ENCODE measurements around the gene KNL1.
"Not testable (repeated sequence)": the region's sequence is repeated elsewhere in the genome, so short reads cannot be mapped to it uniquely, and the experiment has no call there.

The KNL1 gene

DNA sequence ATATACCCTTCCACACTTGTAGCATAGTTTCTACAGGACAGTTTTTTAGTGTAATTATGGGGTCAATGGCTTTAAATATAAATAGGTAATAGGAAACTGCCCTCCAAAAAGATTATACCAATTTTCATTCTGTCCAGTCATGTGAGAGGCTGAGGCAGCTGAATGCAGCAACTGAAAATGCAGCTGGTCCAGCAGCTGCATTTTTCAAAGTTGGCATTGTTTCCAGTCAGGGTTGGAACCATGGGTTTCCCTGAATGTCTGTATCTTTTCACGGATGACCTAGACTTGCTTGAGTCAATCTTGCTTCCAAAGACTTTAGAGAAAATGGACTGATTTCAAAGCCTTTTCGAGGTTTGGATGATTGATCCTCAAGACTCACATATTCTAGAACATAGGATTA, 9.9 kb upstream of the KNL1 start:
- no peak for DNase-seq (ENCODE audit: low read depth in 2 of 2)

DNA sequence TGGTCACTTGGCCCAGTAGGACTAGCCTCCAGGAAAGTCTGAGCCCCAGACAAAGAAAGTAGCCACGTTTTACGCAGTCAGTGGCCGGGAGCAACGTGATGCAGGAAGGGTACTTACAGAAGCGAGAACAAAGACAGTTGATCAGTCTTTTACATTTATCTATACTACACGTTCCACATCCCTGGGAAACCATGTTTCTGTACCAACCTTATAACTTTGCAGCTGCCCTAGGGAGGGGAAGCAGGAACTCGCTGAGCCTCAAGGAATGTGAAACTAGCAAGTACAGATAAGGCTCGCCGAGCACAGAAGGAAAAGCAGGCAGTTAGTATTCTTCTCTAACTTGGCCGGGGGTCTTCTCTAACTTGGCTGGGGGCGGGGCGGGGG, 3.4 kb upstream of the KNL1 start:
- DNase-seq (ENCODE audit: low read depth in 2 of 2) = no peak

DNA sequence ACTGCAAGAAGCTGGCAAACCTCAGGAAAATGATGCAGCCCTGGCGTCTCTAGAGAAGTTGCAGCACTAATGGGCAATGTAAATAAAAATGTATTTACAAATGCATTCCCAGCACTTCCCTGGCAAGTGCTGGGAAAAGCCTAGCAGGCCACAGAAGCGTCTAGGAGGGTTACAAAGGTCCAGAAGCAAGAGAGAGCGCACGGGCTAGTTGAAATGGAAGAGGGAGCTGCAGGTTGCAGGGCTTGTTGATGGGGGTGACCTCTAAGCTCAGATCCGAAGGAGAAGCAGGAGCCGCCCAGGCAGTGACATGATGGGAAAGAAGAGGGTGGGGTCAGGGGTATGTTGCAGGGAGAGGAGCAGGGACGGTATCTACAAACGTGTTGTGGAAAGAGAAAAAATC, 2.7 kb upstream of the KNL1 start:
- DNase-seq (ENCODE audit: low read depth in 2 of 2) = no peak

DNA sequence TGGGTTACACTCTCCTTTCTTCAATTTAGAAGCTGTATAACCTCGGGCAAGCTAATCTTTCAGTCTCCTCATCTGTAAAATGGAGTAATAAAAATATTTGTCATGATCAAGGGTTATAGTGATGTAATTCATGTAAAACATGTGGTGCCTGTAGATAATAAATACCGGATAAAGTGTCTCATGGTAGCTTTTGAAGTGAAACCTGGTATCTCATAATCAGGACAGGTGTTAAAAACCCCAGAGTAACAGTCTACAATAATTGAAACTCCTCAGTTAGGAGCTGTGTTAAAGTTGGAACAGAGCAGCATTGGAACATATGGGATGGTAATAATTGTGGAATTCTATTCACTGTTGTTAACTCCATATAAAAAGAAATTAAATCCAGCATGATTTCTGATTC, 884 bp upstream of the KNL1 start:
- DNase-seq (ENCODE audit: low read depth in 2 of 2) = no peak

DNA sequence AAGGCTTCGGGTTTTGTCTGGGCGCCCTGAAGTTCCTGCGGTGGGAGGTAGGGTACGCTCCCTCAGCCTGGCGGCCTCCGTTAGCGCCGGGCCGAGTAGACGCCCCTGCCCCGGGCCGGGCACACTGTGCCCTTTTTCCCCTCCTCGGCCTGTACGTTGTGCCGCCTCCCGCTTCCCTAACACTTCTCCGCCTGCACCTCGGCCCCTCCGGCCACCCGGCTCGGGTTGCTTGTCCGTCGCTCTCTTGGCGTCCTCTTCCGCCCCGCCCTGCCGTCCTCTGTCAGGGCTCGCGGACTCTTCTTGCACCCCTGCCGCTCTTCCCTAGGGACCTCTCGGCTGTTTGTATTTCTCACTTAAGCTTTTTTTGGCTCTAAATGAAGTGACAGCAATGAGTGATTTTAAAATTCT, 384 bp downstream of the KNL1 start:
- DNase-seq (ENCODE audit: low read depth in 2 of 2) = peak in 1 of 2 donors; percentile 27

DNA sequence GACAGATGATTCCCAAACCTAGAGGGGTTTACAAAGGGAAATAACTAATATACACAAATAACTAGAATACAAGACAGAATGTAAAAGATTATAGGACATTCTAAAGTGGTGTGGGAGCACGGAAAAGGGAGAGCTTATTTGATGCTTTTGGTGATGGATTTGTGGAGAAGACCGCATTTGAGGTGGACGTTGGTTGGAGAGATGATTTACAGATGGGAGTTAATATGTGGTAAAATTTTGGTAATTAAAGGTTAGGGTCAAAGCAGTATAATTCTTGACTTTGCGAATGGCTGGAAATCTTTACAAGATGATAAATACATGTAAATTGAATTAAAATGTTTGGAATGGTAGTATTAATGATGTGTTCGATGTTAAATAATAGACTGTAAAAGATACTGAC, 1.2 kb downstream of the KNL1 start:
- no peak for DNase-seq (ENCODE audit: low read depth in 2 of 2)

DNA sequence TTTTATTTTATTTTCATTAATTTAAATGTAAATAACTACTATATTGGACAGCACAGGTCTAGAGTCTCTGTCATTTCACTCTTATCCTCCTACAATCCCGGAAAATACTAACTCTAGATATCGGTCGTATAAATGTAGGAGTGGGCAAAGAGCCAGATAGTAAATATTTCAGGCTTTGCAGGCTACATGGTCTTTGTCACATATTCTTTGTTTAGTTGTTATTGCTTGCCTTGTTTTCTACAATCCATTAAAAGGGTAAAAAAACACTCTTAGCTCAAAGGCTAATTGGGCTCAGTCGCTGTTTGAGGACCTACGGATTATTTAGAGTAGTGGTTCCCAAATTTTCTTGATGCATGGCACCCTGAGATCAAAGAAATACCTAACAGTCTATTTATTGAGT, 1.7 kb downstream of the KNL1 start:
- no peak for DNase-seq (ENCODE audit: low read depth in 2 of 2)

DNA sequence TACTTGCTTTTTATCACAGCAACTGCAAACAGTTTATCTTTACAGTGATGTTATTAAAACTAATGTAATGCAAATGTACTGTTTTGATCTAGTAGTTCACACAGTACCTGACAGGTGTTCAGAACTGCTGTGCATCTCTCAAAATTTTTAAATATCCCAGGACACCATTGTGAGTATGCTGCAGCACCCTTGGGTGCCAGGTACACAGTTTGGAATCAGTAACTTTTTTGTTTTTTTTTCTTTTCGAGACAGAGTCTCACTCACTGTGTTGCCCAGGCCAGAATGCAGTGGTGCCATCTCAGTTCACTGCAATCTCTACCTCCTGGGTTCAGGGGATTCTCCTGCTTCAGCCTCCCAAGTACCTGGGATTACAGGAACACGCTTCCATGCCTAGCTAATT, 3.0 kb downstream of the KNL1 start:
- no peak for DNase-seq (ENCODE audit: low read depth in 2 of 2)

DNA sequence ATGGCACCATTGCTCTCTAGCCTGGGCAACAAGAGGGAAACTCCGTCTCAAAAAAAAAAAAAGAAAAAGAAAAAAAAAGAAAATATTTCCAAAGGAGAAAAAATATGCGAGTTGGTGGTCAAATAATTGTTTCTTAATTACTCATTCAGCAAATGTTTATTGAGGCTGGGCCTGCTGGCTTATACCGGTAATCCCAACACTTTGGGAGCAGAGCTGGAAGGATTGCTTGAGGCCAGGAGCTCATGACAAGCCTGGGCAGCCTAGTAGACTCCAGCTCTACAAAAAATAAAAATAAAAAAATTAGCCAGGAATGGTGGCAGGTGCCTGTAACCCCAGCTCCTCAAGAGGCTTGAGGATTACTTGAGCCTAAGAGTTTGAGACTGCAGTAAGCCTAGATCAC, 4.1 kb downstream of the KNL1 start:
- DNase-seq (ENCODE audit: low read depth in 2 of 2) = no peak

DNA sequence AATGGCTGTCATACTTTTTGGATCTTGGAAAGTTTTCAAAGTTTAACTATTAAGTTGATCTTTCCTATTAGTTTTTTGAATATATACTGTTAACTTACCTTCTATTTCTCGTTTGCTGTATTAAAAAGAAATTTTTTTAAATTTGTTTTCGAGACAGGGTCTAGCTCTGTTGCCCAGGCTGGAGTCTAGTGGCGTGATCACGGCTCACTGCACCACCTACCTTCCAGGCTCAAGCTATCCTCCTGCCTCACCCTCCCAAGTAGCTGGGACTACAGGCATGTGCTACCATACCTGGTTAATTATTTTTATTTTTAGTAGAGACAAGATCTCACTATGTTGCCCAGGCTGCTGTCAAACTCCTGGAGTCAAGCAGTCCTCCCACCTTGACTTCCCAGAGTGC, 4.6 kb downstream of the KNL1 start:
- no peak for DNase-seq (ENCODE audit: low read depth in 2 of 2)

DNA sequence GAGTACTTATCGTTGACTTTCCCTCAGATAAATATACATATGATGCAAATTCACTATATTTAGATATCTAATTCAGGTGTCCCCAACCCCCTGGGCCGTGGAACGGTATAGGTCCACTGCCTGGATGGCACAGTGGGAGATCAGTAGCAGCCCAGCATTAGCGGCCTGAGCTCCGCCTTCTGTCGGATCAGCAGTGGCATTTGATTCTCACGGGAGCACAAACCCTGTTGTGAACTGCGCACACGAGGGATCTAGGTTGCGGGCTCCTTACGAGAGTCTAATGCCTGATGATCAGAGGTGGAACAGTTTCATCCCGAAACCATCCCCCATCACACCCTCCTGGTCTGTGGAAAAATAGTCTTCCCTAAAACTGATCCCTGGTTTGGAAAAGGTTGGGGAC, 6.9 kb downstream of the KNL1 start:
- no peak for DNase-seq (ENCODE audit: low read depth in 2 of 2)

DNA sequence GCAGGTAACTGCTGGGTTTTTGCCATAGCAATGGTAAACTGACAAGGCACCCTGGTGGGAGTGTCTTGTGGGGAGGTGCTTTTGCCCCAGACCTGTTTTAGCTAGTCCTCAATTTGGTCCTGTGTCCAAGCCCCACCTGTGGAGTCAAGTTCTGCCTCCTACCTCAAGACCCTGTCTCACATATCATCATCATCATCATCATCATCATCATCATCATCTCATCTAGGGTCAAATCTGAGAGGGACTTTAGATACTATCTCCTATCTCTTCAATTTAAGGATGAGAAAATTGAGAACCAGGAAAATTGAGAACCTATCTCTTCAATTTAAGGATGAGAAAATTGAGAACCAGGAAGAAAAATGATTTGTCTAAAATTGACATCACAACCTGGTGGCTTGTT, 9.9 kb downstream of the KNL1 start:
- DNase-seq (ENCODE audit: low read depth in 2 of 2) = no peak

DNA sequence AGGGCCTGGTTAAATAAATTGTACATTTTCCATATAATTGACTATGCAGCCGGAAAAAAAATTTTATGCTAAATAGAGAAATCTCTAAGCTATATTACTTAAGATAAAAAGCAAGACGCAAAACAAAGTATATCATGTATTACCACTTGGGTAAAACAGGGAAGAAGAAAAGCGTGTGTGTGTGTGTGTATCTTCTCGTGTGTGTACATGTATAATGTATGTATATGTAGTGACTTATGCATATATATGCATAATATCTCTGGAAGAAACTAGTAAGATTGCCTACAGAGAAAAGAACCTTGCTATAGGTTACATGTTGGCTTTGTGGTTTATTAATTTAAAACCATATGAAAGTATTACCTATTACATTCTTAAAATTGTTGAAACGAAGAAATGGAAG, 19.0 kb downstream of the KNL1 start:
- DNase-seq (ENCODE audit: low read depth in 2 of 2) = no peak

DNA sequence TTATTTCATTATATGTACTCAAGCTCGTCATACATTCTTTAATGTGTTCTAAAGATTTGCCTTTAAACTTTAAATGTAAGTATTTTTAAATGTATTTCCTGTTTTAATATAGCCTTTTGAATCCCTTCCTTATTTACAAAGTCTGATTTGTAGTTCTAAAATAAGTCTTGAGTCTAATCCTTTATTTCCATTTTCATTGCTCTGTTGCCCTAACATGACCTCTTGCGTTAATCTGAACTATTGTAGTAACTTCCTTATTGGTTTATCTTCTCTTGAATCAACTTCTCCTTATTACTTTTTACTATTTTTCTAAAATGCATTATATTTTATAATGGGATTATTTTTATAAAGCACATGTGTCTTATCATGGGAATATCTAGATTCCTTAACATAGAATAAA, 24.0 kb downstream of the KNL1 start:
- DNase-seq (ENCODE audit: low read depth in 2 of 2) = no peak

DNA sequence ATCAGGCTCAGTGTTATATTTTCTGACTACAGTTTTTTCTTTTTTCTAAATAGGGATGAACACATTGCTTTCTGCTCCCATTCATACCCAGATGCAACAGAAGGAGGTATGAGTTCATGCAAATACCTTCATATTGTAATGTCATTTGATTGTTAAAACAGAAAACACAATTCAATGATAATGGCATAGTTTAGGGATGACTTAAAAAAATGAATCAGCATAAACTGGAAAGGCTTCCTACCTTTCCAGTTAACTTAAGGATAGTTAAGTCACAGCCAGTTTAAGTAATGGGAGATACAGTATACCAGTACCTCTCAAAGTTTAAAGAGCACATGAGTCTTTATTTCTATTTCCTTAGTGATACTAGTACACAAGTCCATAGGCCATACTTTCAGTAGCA, 24.9 kb downstream of the KNL1 start:
- DNase-seq (ENCODE audit: low read depth in 2 of 2) = no peak

DNA sequence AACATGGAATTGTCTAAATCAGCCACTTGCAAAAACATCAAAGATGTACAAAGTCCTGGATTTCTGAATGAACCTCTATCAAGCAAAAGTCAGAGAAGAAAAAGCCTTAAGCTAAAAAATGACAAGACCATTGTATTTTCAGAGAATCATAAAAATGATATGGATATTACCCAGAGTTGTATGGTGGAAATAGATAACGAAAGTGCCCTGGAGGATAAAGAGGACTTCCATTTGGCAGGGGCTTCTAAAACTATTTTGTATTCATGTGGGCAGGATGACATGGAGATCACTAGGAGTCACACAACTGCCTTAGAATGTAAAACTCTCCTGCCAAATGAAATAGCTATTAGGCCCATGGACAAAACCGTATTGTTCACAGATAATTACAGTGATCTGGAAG, 29.3 kb downstream of the KNL1 start:
- no peak for DNase-seq (ENCODE audit: low read depth in 2 of 2)

DNA sequence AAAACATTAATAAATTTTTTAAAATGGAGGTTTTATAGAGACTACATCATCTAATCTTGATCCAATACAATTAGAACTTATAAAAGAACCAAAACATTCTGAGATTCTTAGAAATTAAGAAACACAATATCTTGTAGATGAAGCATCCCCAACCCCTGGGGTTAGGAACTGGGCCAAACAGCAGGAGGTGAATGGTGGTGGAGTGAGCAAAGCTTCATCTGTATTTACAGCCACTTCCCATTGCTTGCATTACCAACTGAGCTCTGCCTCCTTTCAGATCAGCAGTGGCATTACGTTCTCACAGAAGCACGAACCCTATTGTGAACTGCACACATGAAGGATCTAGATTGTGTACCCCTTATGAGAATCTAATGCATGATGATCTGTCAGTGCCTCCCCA, 36.3 kb downstream of the KNL1 start:
- no peak for DNase-seq (ENCODE audit: low read depth in 2 of 2)

DNA sequence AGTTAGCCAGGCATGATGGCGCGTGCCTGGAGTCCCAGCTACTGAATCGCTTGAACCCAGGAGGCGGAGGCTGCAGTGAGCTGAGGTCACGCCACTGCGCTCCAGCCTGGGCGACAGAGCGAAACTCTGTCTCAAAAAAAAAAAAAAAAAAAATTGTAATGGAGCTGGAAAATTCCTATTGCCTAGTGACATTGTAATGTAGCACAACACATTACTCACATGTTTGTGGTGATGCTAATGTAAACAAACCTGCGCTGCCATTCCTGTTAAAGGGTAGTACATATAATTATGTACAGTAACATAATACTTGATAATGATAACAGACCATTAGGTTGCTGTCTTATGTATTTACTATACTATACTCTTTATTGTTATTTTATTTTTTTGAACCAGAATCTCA, 39.1 kb downstream of the KNL1 start:
- DNase-seq (ENCODE audit: low read depth in 2 of 2) = no peak

DNA sequence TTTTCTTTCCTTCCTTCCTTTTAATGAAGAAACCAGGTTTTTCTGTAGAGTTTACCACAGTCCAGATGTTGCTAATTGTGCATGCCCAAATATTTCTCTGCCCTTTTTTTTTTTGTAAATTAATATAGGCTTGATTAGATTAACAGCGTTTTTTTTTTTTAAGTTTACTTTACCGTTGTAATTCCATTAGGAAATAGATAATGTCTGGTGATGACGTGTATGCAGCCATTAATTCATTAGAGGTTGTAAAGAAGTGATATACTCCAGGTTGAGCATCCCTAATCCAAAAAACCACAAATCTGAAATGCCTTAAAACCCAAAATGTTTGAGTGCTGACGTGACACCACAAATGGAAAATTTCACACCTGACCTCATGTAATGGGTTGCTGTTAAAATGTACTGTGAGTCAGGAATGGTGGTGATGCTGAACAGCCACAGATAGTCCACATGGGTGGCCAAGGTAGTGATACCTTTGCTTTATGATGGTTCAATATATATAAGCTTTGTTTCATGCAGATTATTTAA, 43.2 kb downstream of the KNL1 start:
- no peak for DNase-seq (ENCODE audit: low read depth in 2 of 2)

DNA sequence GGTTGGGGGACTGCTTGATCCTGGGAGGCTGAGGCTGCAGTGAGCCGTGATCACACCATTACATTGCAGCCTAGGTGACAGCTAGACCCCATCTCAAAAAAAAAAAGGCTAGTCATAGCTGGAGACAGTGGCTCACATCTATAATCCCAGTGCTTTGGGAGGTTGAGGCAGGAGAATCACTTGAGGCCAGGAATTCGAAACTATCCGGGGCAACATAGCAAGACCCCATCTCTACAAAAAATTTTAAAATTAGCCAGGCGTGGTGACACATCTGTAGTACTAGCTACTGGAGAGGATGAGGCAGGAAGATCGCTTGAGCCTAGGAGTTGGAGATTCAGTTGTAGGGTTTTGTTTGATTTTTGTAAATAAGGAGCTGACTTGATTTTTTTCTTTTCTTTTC, 45.6 kb downstream of the KNL1 start:
- DNase-seq (ENCODE audit: low read depth in 2 of 2) = no peak

DNA sequence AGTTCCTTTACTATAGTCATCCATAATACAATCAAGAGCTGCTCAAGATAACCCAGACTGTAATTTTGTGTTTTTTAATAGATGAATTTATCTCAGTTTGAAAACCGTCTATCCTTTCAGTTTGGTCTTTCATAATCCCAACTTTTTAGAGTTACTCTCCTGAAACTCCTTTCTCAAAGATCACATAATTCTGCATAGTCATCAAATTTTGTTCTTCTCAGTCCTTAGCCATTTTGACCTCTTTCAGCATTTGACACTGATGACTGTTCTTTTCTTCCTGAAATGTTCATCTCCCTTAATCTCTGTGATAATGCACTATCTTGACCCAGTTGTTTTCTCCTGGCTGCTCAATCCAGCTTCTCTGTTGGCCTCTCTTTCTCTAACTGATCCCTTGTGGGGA, 53.5 kb downstream of the KNL1 start:
- DNase-seq (ENCODE audit: low read depth in 2 of 2) = no peak

DNA sequence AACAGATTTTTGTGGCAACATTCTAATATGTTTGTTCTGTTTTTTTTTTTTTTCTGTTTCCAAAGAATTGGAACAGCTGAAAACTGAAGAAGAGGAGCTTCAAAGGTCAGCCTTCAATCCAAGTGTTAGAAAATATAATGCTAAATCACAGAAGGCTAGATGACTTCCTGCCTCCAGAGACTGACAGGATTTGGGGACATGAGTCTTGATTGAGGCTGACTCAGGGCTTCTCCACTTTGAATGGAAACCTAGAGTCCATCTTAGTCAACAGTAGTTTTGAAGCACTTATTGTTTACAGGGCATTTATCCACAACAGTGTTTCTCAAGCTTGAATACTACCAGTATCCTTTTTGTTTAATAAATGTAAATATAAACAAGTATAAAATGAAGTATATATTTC, 56.4 kb downstream of the KNL1 start:
- no peak for DNase-seq (ENCODE audit: low read depth in 2 of 2)

DNA sequence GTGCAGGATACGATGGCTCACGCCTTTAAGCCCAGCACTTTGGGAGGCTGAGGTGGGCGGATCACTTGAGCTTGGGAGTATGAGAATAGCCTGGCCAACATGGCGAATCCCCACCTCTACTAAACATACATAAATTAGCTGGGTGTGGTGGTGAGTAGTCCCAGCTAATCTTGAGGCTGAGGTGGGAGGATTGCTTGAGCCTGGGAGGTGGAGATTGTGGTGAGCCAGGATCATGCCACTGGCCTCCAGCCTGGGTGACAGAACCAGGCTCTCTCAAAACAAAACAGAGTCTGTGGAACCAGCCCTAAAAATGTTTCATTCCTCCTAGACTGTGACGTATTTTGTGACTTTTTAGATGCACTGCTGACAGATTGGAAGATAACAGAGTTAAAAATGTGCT, 66.6 kb downstream of the KNL1 start:
- DNase-seq (ENCODE audit: low read depth in 2 of 2) = no peak

DNA sequence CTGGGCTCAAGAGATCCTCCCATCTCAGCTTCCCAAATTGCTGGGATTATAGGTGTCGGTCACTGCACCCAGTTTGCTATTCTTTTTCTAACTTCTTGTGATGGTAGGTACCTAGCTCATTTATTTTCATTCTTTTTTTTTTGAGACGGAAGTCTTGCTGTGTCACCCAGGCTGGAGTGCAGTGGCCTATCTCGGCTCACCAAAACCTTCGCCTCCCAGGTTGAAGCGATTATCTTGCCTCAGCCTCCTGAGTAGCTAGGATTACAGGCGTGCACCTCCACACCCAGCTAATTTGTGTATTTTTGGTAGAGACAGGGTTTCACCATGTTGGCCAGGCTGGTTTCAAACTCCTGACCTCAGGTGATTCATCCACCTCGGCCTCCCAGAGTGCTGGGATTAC, 70.9 kb downstream of the KNL1 start:
- no peak for DNase-seq (ENCODE audit: low read depth in 2 of 2)

DNA sequence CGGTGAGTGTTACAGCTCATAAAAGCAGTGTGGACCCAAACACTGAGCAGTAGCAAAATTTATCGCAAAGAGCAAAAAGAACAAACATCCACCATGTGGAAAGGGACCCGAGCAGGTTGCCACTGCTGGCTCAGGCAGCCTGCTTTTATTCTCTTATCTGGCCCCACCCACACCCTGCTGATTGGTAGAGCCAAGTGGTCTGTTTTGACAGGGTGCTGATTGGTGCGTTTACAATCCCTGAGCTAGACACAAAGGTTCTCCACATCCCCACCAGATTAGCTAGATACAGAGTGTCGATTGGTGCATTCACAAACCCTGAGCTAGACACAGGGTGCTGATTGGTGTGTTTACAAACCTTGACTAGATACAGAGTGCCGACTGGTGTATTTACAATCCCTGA, 82.2 kb downstream of the KNL1 start:
- DNase-seq (ENCODE audit: low read depth in 2 of 2) = not testable (repeated sequence)
